ENCODE results near the gene SYNE4. TPM values are rescaled to one million over a fixed set of nuclear protein-coding genes. Genes with fewer than 3 reads are reported as not detected.

The SYNE4 gene
- total and polyA plus RNA-seq, 2 of the 13 experiments (the other 11 are each of a cell fraction or from before 2014, with no cell fraction given), result 13.7 to 23.0 TPM

DNA sequence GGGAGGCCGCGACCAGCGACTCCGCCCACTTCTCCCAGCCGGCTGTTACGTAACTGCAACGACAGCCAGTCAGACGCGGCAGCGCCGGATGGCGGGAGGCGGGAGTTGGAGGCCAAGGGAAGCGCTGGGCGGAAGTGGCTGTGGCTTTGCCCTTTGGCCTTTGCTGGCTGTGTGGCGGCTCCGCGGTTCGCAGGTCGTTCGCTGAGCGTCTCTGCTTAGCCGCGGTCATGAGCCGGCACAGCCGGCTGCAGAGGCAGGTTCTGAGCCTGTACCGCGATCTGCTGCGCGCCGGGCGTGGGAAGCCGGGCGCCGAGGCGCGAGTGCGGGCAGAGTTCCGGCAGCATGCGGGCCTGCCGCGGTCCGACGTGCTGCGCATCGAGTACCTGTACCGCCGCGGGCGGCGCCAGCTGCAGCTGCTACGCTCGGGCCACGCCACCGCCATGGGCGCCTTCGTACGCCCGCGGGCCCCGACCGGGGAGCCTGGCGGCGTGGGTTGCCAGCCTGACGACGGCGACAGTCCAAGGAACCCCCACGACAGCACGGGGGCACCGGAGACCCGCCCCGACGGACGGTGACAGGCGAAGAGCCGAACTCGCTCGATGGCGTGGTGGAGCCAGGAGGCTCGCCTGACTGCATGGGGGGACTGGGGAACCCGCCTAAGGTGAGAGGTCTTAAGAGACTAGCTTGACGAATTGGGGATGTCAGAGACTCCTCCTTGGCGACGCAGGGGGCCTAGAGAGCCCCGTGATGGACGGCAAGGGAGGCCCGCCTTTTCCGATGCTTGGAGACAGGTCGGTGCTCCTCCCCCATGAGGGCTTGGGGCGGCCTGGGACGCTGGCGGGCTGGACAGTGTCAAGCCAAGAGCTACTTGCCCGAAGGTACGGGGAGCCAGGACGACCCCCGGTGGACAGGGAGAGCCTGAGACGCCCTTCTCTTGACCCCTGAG, 13.3 kb downstream of the SYNE4 start, which contains the start of gene SDHAF1 (continued):
- TF ChIP-seq, protein P1, sequence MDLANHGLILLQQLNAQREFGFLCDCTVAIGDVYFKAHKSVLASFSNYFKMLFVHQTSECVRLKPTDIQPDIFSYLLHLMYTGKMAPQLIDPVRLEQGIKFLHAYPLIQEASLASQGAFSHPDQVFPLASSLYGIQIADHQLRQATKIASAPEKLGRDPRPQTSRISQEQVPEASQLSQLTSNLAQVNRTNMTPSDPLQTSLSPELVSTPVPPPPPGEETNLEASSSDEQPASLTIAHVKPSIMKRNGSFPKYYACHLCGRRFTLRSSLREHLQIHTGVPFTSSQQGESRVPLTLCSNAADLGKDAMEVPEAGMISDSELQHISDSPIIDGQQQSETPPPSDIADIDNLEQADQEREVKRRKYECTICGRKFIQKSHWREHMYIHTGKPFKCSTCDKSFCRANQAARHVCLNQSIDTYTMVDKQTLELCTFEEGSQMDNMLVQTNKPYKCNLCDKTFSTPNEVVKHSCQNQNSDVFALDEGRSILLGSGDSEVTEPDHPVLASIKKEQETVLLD (CRISPR knock-in tag; IDR thresholded peaks at IDR 0.05; ENCODE audit: low read depth), result no peak; the same call in 1 of the 2 replicates
- TF ChIP-seq SP4 (CRISPR knock-in tag; IDR thresholded peaks at IDR 0.05) (peak; percentile 88), ZNF460 (CRISPR knock-in tag; IDR thresholded peaks at IDR 0.05; ENCODE audit: borderline replicate concordance) (no peak), FOXK1 (CRISPR knock-in tag; IDR thresholded peaks at IDR 0.05; ENCODE audit: borderline replicate concordance, low read depth) (peak; percentile 44; the same call in 1 of the 2 replicates), ZNF543 (CRISPR knock-in tag; IDR thresholded peaks at IDR 0.05) (no peak; the same call in 1 of the 2 replicates), NFKBIZ (CRISPR knock-in tag; IDR thresholded peaks at IDR 0.05) (peak; percentile 46; the same call in 1 of the 2 replicates), CCAR2 (optimal IDR thresholded peaks at IDR 0.05; ENCODE audit: low read depth, low read length) (no peak), MATR3 (CRISPR knock-in tag; IDR thresholded peaks at IDR 0.05) (no peak), GFI1 (CRISPR knock-in tag; IDR thresholded peaks at IDR 0.05; ENCODE audit: borderline replicate concordance) (peak; percentile 55; the same call in 1 of the 2 replicates), DNMT3B (CRISPR knock-in tag; conservative IDR thresholded peaks at IDR 0.05) (no peak), NR2F6 (IDR thresholded peaks at IDR 0.05) (peak; percentile 88), NR2F6 (CRISPR knock-in tag; IDR thresholded peaks at IDR 0.05) (peak; percentile 98), ZNF572 (CRISPR knock-in tag; IDR thresholded peaks at IDR 0.05) (no peak), SSRP1 (CRISPR knock-in tag; IDR thresholded peaks at IDR 0.05) (no peak)
- TF ChIP-seq, protein P2, sequence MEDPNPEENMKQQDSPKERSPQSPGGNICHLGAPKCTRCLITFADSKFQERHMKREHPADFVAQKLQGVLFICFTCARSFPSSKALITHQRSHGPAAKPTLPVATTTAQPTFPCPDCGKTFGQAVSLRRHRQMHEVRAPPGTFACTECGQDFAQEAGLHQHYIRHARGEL (CRISPR knock-in tag; IDR thresholded peaks at IDR 0.05), result peak; percentile 31; the same call in 1 of the 2 replicates
- TF ChIP-seq, protein P3, sequence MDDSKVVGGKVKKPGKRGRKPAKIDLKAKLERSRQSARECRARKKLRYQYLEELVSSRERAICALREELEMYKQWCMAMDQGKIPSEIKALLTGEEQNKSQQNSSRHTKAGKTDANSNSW (CRISPR knock-in tag; IDR thresholded peaks at IDR 0.05; ENCODE audit: borderline replicate concordance), result no peak
- TF ChIP-seq, protein P4, sequence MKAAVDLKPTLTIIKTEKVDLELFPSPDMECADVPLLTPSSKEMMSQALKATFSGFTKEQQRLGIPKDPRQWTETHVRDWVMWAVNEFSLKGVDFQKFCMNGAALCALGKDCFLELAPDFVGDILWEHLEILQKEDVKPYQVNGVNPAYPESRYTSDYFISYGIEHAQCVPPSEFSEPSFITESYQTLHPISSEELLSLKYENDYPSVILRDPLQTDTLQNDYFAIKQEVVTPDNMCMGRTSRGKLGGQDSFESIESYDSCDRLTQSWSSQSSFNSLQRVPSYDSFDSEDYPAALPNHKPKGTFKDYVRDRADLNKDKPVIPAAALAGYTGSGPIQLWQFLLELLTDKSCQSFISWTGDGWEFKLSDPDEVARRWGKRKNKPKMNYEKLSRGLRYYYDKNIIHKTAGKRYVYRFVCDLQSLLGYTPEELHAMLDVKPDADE (CRISPR knock-in tag; IDR thresholded peaks at IDR 0.05), result no peak
- TF ChIP-seq, protein P5, sequence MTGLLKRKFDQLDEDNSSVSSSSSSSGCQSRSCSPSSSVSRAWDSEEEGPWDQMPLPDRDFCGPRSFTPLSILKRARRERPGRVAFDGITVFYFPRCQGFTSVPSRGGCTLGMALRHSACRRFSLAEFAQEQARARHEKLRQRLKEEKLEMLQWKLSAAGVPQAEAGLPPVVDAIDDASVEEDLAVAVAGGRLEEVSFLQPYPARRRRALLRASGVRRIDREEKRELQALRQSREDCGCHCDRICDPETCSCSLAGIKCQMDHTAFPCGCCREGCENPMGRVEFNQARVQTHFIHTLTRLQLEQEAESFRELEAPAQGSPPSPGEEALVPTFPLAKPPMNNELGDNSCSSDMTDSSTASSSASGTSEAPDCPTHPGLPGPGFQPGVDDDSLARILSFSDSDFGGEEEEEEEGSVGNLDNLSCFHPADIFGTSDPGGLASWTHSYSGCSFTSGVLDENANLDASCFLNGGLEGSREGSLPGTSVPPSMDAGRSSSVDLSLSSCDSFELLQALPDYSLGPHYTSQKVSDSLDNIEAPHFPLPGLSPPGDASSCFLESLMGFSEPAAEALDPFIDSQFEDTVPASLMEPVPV (CRISPR knock-in tag; IDR thresholded peaks at IDR 0.05), result peak; percentile 65; the same call in 1 of the 2 replicates
- TF ChIP-seq, protein P6, sequence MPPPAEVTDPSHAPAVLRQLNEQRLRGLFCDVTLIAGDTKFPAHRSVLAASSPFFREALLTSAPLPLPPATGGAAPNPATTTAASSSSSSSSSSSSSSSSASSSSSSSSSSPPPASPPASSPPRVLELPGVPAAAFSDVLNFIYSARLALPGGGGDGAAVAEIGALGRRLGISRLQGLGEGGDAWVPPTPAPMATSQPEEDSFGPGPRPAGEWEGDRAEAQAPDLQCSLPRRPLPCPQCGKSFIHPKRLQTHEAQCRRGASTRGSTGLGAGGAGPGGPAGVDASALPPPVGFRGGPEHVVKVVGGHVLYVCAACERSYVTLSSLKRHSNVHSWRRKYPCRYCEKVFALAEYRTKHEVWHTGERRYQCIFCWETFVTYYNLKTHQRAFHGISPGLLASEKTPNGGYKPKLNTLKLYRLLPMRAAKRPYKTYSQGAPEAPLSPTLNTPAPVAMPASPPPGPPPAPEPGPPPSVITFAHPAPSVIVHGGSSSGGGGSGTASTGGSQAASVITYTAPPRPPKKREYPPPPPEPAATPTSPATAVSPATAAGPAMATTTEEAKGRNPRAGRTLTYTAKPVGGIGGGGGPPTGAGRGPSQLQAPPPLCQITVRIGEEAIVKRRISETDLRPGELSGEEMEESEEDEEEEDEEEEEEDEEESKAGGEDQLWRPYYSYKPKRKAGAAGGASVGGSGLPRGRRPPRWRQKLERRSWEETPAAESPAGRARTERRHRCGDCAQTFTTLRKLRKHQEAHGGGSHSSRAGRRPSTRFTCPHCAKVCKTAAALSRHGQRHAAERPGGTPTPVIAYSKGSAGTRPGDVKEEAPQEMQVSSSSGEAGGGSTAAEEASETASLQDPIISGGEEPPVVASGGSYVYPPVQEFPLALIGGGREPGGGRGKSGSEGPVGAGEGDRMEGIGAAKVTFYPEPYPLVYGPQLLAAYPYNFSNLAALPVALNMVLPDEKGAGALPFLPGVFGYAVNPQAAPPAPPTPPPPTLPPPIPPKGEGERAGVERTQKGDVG (CRISPR knock-in tag; IDR thresholded peaks at IDR 0.05; ENCODE audit: borderline replicate concordance), result 0 out of 2 replicates have a peak, but pooled peaks have one; percentile 73

All from HepG2 (cell line).